ENCODE data around the gene ATP6V0E2. TPM values are rescaled to one million over a fixed set of nuclear protein-coding genes. Genes with fewer than 3 reads are reported as not detected.

The ATP6V0E2 gene
- total RNA-seq, 1 experiment from 2014 or later: 26.2 TPM

GRCh38 chr7:149873074-149873969 is at the start of gene ATP6V0E2 (continued):
- TF ChIP-seq AFF4 (CRISPR knock-in tag; IDR thresholded peaks at IDR 0.05; ENCODE audit: borderline replicate concordance): no peak
- TF ChIP-seq ZNF425 (CRISPR knock-in tag; conservative IDR thresholded peaks at IDR 0.05): no peak
- no peak for TF ChIP-seq CDX4 (CRISPR knock-in tag; IDR thresholded peaks at IDR 0.05; ENCODE audit: borderline replicate concordance)
- TF ChIP-seq ZNF317 (CRISPR knock-in tag; IDR thresholded peaks at IDR 0.05; ENCODE audit: borderline replicate concordance, low read depth): no peak
- TF ChIP-seq ZNF532 (CRISPR knock-in tag; IDR thresholded peaks at IDR 0.05; ENCODE audit: borderline replicate concordance): no peak
- TF ChIP-seq MLX (CRISPR knock-in tag; IDR thresholded peaks at IDR 0.05): no peak
- TF ChIP-seq USF1 (CRISPR knock-in tag; IDR thresholded peaks at IDR 0.05): no peak
- TF ChIP-seq ATF1 (CRISPR knock-in tag; IDR thresholded peaks at IDR 0.05): no peak
- no peak for TF ChIP-seq E2F1 (CRISPR knock-in tag; IDR thresholded peaks at IDR 0.05)
- TF ChIP-seq SOX15 (CRISPR knock-in tag; IDR thresholded peaks at IDR 0.05): no peak
- no peak for TF ChIP-seq GTF2I (CRISPR knock-in tag; conservative IDR thresholded peaks at IDR 0.05)
- TF ChIP-seq AR (CRISPR knock-in tag; IDR thresholded peaks at IDR 0.05): no peak
- no peak for TF ChIP-seq GABPB1 (CRISPR knock-in tag; IDR thresholded peaks at IDR 0.05)
- TF ChIP-seq TEAD1 (CRISPR knock-in tag; IDR thresholded peaks at IDR 0.05): no peak
- TF ChIP-seq ZNF396 (CRISPR knock-in tag; IDR thresholded peaks at IDR 0.05; ENCODE audit: borderline replicate concordance): no peak
- 0 out of 2 replicates have a peak, but pooled peaks have one; percentile 39 for TF ChIP-seq CREM (CRISPR knock-in tag; IDR thresholded peaks at IDR 0.05)
- no peak for TF ChIP-seq NR2C2 (CRISPR knock-in tag; IDR thresholded peaks at IDR 0.05)
- no peak for TF ChIP-seq ZMAT4 (CRISPR knock-in tag; IDR thresholded peaks at IDR 0.05)

Data from WTC11 (cell line).